GM19193 (cell line): ENCODE measurements around the gene TMEM132E.

Experiments
- POLR2A ChIP-seq: IDR thresholded peaks from 4 replicates; pipeline ENCODE4 v1.6.1; 2011; ENCODE audit not compliant: insufficient read depth, insufficient read length; ENCODE audit errors: extremely low read depth

The TMEM132E gene

GRCh38 chr17:34581446-34582184 is 2.2 kb downstream of the TMEM132E start:
- TF ChIP-seq POLR2A: no peak

GRCh38 chr17:34582185-34582900 is 3.0 kb downstream of the TMEM132E start:
- no peak for TF ChIP-seq POLR2A

GRCh38 chr17:34582901-34583245 is 3.5 kb downstream of the TMEM132E start:
- TF ChIP-seq POLR2A: no peak

GRCh38 chr17:34584805-34585416 is 5.5 kb downstream of the TMEM132E start:
- TF ChIP-seq POLR2A: no peak

GRCh38 chr17:34586346-34586846 is 7.0 kb downstream of the TMEM132E start:
- no peak for TF ChIP-seq POLR2A

GRCh38 chr17:34588266-34588665 is 8.9 kb downstream of the TMEM132E start:
- TF ChIP-seq POLR2A: no peak

- TF ChIP-seq POLR2A: no peak
Measured at GRCh38 chr17:34589120-34589965, 10.0 kb downstream of the TMEM132E start.

- TF ChIP-seq POLR2A: no peak
Measured at GRCh38 chr17:34592002-34592401, 12.6 kb downstream of the TMEM132E start.

- TF ChIP-seq POLR2A: no peak
Measured at GRCh38 chr17:34596920-34597319, 17.5 kb downstream of the TMEM132E start.

GRCh38 chr17:34598161-34598776 is 18.9 kb downstream of the TMEM132E start:
- TF ChIP-seq POLR2A: no peak

GRCh38 chr17:34601416-34601815 is 22.0 kb downstream of the TMEM132E start:
- TF ChIP-seq POLR2A: no peak

- TF ChIP-seq POLR2A: no peak
Measured at GRCh38 chr17:34603974-34604373, 24.6 kb downstream of the TMEM132E start.

- TF ChIP-seq POLR2A: no peak
Measured at GRCh38 chr17:34606763-34607162, 27.4 kb downstream of the TMEM132E start.

GRCh38 chr17:34607917-34608316 is 28.5 kb downstream of the TMEM132E start:
- TF ChIP-seq POLR2A: no peak
